ENCODE measurements around the gene STAT6. TPM values are rescaled to one million over a fixed set of nuclear protein-coding genes. Genes with fewer than 3 reads are reported as not detected.

STAT6 gene
- total RNA-seq, 1 donor from 2014 or later: 108 TPM

DNA sequence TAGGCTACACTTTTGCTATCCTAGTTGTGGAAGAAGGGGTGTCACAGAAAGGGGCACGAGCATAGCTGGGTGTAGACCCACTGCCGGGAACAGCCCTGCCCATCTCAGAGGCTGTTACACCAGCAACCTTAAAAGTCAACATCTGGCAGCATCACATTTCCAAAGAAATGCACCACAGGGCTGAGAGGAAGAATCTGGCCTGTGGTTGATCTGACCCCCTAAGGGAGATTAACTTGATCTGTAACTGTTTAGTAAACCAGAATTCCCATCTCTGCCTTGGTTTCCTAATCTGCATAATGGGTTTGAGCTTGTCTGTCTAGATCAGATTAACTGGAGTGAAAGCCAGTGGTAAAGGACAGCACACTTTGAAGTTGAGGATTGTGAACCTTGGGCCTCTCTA lies 34.9 kb upstream of the STAT6 start:
- no peak for ATAC-seq

GRCh38 chr12:57145460-57146059 lies 34.4 kb upstream of the STAT6 start:
- no peak for ATAC-seq

GRCh38 chr12:57143454-57143853 lies 32.3 kb upstream of the STAT6 start:
- ATAC-seq: no peak

DNA sequence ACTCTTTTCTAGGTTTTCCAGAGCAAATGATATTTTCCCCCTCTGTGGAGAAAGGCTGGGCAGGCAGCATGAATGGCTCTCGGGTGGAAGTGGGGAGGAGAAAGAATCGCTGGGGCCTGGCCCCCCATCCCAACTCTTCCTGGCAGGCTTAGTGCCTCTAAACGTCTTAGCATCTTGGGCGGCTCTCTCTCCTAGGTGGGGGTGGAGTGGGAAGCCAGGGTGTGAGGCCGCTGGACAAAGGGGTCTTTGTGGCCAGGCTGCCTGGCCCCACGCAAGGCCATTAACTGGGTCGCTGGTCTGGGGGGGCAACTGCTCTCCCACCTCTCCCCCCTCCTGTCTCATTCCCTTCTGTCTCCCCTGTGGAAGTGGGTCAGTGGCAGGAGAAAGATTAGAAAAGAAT lies 31.6 kb upstream of the STAT6 start:
- ATAC-seq: no peak

DNA sequence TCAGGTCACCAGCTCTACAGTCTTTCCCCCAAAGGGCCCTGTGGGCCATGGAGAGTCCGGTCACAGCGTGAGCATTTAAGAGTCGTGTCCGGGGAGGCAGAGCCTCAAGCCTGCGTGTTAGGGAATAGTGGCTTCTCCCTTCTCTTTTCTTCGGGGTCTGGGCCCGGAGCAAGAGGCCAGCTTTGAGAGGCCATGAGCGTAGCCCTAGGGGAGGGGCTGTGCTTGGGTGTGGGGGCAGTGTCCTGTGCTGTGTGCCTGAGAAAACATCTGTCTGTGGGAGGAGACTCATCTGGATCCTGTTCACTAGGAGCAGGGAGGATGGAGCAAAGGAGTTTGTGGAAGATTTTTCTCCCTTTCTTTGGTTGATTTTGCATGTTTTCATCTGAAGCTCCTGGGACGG lies 31.0 kb upstream of the STAT6 start:
- no peak for ATAC-seq

GRCh38 chr12:57141249-57141648 lies 30.1 kb upstream of the STAT6 start:
- ATAC-seq: no peak

DNA sequence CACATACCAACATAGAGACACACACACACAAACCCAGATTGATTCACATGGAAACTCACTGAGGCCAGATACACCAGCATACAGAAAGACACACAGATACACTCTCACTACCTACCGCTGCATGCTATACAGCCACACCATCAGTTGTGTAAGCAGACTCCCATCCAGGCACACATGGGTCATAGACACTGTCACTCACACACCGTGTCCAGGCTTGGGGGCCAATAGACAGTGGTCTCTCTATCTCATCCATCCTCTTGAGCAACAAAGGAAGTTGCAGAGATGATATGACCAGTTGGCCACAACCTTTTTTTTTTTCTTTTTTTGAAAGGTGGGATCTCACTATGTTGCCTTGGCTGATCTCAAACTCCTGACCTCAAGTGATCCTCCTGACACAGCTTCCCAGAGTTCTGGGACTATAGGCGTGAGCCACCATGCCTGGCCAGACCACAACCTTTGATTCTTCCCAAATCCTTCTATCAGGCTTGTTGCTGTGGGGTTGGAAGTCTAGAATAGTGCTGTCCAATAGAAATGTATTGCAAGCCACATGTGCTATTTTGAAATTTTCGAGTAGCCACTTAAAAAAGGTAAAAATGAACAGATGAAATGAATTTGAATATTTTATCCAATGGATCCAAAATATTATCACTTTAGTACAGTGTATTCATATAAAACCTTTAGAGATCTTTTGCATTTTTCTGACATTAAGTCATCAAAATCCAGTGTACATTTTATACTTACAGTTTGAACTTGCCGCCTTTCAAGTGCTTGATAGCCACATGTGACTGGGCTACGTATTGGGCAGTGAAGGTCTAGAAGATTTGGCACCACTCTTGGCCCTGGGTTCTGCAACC lies 28.9 kb upstream of the STAT6 start:
- no peak for ATAC-seq

DNA sequence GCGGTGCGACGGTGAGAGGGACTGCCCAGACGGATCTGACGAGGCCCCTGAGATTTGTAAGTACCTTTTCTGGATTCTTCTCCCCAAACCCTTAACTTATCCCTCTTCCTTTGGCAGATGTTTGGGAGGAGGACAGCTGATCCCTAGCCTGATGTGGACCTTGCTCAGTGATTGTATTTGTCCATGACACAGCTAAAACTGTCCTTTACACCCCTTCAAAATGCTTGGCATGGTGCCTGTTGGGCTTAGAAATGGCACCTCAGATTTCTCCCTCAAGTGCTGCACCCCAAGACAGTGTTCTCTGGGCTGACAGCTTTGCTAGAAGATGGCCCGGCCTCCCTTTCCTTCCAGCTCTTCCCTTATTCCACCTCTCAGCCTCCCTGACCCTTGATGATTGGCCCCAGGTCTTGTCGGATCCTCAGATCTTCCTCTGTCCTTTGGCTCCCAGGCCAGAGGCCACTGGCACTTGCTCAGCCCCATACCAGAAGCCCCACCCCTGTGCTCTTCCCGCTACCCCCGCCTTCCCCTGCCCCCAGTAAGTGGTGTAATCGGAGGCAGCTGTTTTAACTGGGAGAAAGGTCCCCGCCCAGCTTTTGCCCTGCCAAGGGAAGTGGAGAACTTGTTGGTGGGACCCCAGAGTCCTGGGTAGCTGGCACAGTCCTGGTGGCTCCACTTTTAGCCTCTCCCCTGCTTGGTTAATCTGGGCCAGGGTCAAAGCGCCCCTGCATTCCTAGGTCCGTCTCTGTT lies 27.5 kb upstream of the STAT6 start:
- ATAC-seq: no peak

DNA sequence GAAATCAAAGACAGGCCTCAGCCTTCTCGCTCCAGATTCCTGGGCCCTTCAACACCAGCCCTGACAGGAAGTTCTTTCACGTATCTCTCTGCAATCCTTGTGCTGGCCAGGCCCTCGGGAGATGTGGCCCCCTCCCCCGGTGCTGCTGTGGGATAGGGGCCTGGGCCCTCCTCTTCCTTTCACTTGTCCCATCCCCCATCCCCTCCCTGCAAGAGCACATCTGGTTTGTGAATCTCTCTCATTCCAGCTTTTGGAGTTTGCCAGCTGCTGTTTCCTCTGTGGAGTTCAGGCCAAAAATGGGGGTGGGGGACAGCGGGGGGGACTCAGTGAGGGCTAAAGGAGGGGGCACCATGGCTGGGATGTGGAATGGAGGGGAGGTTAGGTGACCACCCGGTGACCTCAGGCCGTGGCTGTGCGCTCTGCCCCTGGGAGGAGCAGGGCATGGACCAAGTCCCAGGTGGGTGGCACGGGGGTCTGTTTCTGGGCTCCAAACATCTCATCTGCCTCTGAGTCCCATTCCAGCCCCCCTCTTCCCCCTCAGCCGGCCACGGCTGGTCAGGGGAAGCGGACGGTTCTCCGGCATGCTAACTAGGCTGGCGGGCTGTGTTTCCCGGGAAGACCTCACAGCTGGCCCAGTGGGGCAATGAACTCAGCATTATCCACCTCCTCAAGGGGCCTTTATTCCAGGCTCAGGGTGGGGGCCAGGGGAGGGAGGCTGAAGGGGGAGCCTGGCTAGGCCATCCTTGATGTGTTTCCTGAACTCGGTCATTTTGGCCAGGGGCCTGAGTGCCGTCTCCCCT lies 24.6 kb upstream of the STAT6 start:
- ATAC-seq: no peak

GRCh38 chr12:57134949-57135348 lies 23.8 kb upstream of the STAT6 start:
- ATAC-seq: no peak

GRCh38 chr12:57133916-57134315 lies 22.8 kb upstream of the STAT6 start:
- ATAC-seq: no peak

DNA sequence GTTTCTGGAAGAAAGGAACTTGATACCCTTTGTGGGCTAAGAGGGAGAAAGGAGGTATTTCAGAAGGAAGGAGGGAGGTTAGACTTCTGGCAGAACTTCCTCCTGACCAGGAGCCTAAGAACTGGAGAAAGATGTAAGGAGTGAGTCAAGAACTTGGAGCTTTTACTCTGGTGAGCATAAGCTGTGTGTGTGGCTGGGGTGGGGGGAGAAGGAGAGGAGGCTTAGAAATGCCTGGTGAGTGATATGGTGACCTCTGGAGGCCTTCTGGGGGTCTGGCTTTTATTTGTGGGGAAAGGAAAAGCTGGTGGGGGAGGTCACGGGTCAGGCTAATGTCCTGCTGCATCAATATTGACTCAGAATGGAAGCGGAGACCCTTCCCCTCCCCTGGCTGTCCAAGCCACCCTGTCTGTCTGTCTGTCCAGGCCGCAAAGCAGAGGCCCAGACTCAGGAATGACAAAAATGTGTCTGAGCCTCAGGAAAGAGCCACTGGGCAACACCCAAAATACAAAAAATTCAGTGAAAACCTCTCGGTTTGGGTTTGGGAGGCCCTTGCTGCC lies 21.9 kb upstream of the STAT6 start:
- ATAC-seq: no peak

- no peak for ATAC-seq
Observed at GRCh38 chr12:57131896-57132744, 21.0 kb upstream of the STAT6 start.

DNA sequence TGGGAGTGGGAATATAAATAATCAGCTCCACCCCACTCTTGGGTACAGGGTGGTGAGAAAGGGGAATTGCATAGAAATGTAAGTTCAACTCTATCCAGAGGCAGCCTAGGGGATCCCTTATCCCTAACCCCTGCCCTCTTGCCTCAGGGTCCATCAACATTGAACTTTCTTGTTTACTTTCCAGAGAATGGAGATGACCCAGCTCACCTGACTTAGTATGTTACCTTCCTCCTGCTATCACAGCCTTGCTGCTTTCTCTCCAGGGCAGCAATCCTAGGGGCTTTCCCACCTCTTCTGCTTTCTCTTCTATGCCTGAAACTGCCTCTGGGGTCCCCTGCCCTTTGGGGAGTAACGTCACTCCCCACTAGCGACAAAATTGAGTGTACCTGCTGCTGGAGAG lies 19.8 kb upstream of the STAT6 start:
- ATAC-seq: no peak

DNA sequence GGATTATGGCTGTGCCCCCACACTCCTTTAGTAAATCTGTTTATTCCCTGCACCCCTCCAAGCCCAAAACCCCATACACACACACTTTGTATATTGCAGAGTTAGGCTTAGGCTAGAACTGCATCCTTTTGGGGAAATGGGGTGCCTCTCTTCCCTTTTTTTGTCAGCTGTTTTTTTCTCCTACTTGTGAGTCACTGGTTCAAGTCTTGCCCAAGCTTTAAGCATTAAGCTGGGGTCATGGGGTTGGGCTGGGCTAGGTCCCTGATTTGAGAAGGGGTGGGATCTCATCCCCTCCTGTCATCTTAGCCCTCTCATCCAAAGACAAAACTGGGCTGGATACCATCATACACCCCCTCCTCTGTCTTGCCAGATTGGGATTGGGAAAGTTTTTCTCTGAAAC lies 18.7 kb upstream of the STAT6 start:
- ATAC-seq: no peak

- no peak for ATAC-seq
Observed at GRCh38 chr12:57129321-57129842, 18.2 kb upstream of the STAT6 start.

DNA sequence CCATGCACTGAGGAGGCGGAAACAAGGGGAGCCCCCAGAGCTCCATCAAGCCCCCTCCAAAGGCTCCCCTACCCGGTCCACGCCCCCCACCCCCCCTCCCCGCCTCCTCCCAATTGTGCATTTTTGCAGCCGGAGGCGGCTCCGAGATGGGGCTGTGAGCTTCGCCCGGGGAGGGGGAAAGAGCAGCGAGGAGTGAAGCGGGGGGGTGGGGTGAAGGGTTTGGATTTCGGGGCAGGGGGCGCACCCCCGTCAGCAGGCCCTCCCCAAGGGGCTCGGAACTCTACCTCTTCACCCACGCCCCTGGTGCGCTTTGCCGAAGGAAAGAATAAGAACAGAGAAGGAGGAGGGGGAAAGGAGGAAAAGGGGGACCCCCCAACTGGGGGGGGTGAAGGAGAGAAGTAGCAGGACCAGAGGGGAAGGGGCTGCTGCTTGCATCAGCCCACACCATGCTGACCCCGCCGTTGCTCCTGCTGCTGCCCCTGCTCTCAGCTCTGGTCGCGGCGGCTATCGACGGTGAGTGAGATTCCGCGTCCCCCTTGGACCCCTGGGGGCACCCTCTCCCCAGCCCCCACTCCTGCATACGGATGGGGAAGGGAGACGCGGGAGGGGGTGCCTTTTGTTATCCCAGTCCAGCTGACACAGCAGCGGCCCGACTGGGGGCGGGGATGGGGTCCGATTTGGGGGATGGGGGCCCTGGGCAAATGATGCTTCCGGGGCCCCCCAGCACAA lies 17.5 kb upstream of the STAT6 start:
- ATAC-seq: no peak

DNA sequence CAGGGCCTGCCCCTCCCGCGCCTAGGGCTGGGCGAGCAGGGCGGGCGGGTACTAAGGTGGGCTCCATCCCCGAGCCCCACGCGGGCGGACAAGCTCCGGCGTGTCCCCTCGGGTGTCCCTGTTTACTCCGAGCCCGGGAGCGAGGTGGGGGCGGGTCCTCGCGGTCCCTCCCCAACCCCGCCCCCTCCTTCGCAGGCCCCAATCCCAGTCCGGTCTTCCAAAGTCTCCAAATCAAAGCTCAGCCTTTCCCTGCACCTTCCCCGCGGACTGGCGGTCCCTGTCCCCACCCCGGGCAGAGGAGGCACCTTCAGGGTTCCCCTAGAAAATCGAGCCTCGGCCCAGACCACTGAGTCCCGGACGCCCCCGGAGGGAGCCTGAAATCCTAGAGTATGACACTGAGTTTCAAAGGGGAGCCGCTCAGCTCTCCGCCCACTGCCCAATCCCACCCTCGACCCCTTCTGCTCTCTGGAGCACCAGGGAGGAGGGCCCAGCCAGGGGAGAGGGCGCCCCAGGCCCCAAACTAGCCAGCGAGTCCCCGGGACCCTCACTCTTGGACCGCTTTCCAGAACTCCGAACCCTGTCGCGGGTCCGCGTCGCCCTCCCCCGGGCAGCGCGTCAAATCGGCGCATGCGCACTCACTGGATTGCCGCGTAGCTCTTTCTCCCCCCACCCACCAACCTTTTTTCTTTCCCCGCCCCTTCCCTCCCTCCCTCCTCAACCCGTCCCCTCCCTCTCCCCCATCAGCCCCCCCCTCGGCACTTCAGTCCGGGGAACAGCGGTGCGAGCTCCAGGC lies 16.8 kb upstream of the STAT6 start, which contains the start of gene LRP1:
Gene LRP1 (plus strand): TSS at position 758 of the 793 bp plus-strand sequence. CDS start 482 bp downstream, outside the sequence.
- peak; percentile 89 for ATAC-seq

- peak; percentile 47 for ATAC-seq
Observed at GRCh38 chr12:57127101-57127725, 16.1 kb upstream of the STAT6 start.

Measured in esophagus mucosa (tissue), 1 donor.